Upper lobe of left lung (tissue), 4 donors: ENCODE data around the gene CCDC121.

Experiments used
- POLR2A ChIP-seq, 4 donors: fragments of 450-650 bp; IDR thresholded peaks; one replicate each; pipeline ENCODE4 v1.5.1; 2016 to 2017; ENCODE audit warnings: antibody characterized with exemption in 4 of 4, mild to moderate bottlenecking in 2 of 4
- POLR2AphosphoS5 ChIP-seq, 2 donors: sonication (generic); formaldehyde crosslinking; IDR thresholded peaks; one replicate each; pipeline ENCODE4 v1.5.1; 2017; ENCODE audit warnings: antibody characterized with exemption in 2 of 2
- TF ChIP-seq, protein P1 (sequence below), 6 experiments: fragments of 450-650 bp in 4 of 6; fragments of 200-600 bp in 2 of 6; sonication (generic) in 2 of 6; IDR thresholded peaks; one replicate each; pipeline ENCODE4 v1.5.1; 2016 to 2019; ENCODE audit warnings: antibody characterized with exemption in 6 of 6

DNA sequence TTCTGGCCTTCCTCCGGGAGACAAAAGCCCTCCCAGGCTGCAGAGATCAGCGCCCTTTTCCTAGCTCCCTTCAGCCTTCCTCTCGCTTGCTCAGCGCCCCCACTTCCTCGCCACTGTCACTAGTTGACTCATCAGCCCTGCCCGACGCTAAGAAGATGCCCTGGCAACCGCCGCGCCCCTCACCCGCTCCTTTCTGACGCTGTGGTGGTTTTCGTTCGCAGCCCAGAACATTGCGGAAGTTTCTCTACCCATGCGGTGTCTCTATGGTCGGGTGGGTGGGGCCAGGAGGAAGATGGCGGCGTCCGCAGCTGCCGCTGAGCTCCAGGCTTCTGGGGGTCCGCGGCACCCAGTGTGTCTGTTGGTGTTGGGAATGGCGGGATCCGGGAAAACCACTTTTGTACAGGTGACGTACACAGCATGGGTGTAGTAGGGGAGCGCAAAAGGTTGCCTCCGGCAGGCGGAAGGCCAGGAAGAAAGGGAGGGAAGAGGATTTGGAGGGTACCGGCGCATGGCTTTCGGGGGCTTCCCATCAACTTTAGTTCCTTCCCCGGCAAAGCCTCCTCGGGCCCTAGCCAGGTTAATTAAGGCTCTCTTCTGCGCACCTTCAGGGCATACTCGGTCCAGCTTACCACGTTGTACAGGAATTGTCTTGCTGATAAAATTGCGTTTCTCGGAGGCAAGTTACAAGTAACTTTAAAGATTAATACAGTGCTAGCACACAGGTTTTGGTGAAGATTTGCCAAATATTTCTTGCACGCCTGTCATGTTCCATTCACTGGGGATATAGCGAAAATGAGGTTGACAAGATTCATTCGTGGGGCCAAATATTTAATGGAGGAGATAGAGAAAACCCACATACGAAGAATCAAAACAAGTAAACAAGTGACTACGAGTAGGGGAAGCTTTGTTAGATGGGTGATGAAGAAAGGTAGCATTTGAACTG lies at the start of gene CCDC121, which contains the start of gene GPN1:
- TF ChIP-seq POLR2AphosphoS5 (IDR thresholded peaks at IDR 0.05) = peak; percentile 74 to 86
- peak in 3 of 4 donors; percentile 33 to 70 (median 51) for TF ChIP-seq POLR2A (IDR thresholded peaks at IDR 0.05)
- TF ChIP-seq, protein P1, sequence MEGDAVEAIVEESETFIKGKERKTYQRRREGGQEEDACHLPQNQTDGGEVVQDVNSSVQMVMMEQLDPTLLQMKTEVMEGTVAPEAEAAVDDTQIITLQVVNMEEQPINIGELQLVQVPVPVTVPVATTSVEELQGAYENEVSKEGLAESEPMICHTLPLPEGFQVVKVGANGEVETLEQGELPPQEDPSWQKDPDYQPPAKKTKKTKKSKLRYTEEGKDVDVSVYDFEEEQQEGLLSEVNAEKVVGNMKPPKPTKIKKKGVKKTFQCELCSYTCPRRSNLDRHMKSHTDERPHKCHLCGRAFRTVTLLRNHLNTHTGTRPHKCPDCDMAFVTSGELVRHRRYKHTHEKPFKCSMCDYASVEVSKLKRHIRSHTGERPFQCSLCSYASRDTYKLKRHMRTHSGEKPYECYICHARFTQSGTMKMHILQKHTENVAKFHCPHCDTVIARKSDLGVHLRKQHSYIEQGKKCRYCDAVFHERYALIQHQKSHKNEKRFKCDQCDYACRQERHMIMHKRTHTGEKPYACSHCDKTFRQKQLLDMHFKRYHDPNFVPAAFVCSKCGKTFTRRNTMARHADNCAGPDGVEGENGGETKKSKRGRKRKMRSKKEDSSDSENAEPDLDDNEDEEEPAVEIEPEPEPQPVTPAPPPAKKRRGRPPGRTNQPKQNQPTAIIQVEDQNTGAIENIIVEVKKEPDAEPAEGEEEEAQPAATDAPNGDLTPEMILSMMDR (IDR thresholded peaks at IDR 0.05) = no peak
